ENCODE results near the gene ARHGEF7.

GRCh38 chr13:111270126-111270525, 155.0 kb downstream of the ARHGEF7 start:
- TF ChIP-seq CTCF (IDR thresholded peaks at IDR 0.05 in 2 of 3, conservative IDR thresholded peaks at IDR 0.05 in 1 of 3; ENCODE audit: borderline replicate concordance in 1 of 3, insufficient read depth in 1 of 3, low read depth in 2 of 3, low read length in 2 of 3) (no peak), POLR2A (IDR thresholded peaks at IDR 0.05; ENCODE audit: borderline replicate concordance, extremely low read depth, insufficient read depth, insufficient read length) (no peak), MAX (IDR thresholded peaks at IDR 0.05) (no peak), EZH2 (IDR thresholded peaks at IDR 0.05) (no peak), ZNF274 (IDR thresholded peaks at IDR 0.05; ENCODE audit: low read depth, low read length) (no peak), CBX3 (IDR thresholded peaks at IDR 0.05; ENCODE audit: low read depth) (no peak), REST (IDR thresholded peaks at IDR 0.05; ENCODE audit: low read depth) (no peak), ATF3 (IDR thresholded peaks at IDR 0.05) (no peak), SP1 (IDR thresholded peaks at IDR 0.05; ENCODE audit: low read depth) (no peak), TCF7L2 (IDR thresholded peaks at IDR 0.05; ENCODE audit: borderline replicate concordance, extremely low read depth, insufficient read depth, insufficient read length) (no peak), EZH2phosphoT487 (IDR thresholded peaks at IDR 0.05; ENCODE audit: borderline replicate concordance) (no peak)
